ENCODE measurements around the gene MAPK13. TPM values are rescaled to one million over a fixed set of nuclear protein-coding genes. Genes with fewer than 3 reads are reported as not detected.

Gene MAPK13
- total RNA-seq, 1 experiment from 2014 or later, result 47.3 TPM

DNA sequence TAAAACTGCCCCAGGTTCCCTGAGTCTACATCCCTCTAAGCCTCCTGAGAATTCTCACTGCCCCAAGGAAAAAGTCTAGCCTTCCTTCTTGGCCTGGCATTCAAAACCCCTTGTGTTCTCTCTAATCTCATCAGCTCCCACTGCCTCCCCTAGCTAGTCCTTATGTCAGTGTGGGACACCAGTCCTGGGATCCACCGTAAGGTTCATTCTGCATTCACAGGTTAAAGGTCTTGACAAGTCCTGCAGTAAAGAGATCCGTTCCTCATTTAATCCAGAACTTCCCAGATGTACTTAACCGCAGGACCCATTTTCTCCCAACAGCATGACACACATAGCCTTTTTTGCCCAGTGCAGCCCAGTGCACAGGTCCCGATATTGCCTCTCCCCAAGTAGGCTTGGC, 11.6 kb downstream of the MAPK13 start:
- CTCF ChIA-PET, result no interaction called here
- Histone ChIP-seq H3K4me1 (ENCODE audit: control insufficient read depth in 1 of 2, insufficient read depth in 2 of 2, low read length in 2 of 2) (no peaks in the 10 kb centered on the region), H3K4me2 (ENCODE audit: low read length) (no peak overlapping the region), H3K9ac (ENCODE audit: low read length) (no peak overlapping the region), H3K36me3 (ENCODE audit: control insufficient read depth in 1 of 2, insufficient read depth in 2 of 2, low read length in 2 of 2) (peaks cover 0 to 12% of the 10 kb centered on the region in 2 experiments; a peak in 3 of 4 replicates), H2AFZ (ENCODE audit: low read depth, low read length, poor library complexity, severe bottlenecking) (no peak overlapping the region), H3K9me2 (ENCODE audit: insufficient read depth) (no peaks in the 10 kb centered on the region), H4K20me1 (ENCODE audit: insufficient read depth) (no peaks in the 10 kb centered on the region), H3K79me2 (ENCODE audit: insufficient read depth, low read length) (no peaks in the 10 kb centered on the region), H3K27me3 (ENCODE audit: insufficient read depth, low read length) (no peaks in the 10 kb centered on the region), H3K27ac (ENCODE audit: low read depth, low read length) (no peak overlapping the region), H3K9me3 (ENCODE audit: control insufficient read depth in 1 of 2, insufficient read depth in 1 of 2, low read depth in 1 of 2, low read length in 2 of 2) (no peaks in the 10 kb centered on the region), H3K4me3 (replicated peaks in 1 of 2; ENCODE audit: low read depth in 1 of 2, low read length in 2 of 2) (no peak overlapping the region)
- ATAC-seq (no peak), DNase-seq (ENCODE audit: low read depth, low spot score) (no peak)
- POLR2A ChIA-PET, result no interaction called here
- no TSS peak for BruUV-seq (replicated peaks)
- intact Hi-C loops (cut with micrococcal nuclease), result no loop called here
- no peak for TF ChIP-seq CBX3 (IDR thresholded peaks at IDR 0.05; ENCODE audit: low read depth)
- TF ChIP-seq RAD21 (IDR thresholded peaks at IDR 0.05; ENCODE audit: low read depth), result no peak
- TF ChIP-seq, protein P1, sequence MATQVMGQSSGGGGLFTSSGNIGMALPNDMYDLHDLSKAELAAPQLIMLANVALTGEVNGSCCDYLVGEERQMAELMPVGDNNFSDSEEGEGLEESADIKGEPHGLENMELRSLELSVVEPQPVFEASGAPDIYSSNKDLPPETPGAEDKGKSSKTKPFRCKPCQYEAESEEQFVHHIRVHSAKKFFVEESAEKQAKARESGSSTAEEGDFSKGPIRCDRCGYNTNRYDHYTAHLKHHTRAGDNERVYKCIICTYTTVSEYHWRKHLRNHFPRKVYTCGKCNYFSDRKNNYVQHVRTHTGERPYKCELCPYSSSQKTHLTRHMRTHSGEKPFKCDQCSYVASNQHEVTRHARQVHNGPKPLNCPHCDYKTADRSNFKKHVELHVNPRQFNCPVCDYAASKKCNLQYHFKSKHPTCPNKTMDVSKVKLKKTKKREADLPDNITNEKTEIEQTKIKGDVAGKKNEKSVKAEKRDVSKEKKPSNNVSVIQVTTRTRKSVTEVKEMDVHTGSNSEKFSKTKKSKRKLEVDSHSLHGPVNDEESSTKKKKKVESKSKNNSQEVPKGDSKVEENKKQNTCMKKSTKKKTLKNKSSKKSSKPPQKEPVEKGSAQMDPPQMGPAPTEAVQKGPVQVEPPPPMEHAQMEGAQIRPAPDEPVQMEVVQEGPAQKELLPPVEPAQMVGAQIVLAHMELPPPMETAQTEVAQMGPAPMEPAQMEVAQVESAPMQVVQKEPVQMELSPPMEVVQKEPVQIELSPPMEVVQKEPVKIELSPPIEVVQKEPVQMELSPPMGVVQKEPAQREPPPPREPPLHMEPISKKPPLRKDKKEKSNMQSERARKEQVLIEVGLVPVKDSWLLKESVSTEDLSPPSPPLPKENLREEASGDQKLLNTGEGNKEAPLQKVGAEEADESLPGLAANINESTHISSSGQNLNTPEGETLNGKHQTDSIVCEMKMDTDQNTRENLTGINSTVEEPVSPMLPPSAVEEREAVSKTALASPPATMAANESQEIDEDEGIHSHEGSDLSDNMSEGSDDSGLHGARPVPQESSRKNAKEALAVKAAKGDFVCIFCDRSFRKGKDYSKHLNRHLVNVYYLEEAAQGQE (IDR thresholded peaks at IDR 0.05; ENCODE audit: low read depth), result no peak
- TF ChIP-seq, protein P2, sequence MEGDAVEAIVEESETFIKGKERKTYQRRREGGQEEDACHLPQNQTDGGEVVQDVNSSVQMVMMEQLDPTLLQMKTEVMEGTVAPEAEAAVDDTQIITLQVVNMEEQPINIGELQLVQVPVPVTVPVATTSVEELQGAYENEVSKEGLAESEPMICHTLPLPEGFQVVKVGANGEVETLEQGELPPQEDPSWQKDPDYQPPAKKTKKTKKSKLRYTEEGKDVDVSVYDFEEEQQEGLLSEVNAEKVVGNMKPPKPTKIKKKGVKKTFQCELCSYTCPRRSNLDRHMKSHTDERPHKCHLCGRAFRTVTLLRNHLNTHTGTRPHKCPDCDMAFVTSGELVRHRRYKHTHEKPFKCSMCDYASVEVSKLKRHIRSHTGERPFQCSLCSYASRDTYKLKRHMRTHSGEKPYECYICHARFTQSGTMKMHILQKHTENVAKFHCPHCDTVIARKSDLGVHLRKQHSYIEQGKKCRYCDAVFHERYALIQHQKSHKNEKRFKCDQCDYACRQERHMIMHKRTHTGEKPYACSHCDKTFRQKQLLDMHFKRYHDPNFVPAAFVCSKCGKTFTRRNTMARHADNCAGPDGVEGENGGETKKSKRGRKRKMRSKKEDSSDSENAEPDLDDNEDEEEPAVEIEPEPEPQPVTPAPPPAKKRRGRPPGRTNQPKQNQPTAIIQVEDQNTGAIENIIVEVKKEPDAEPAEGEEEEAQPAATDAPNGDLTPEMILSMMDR (IDR thresholded peaks at IDR 0.05 in 2 of 3, conservative IDR thresholded peaks at IDR 0.05 in 1 of 3; ENCODE audit: borderline replicate concordance in 1 of 3, insufficient read depth in 1 of 3, low read depth in 2 of 3, low read length in 2 of 3), result no peak
- RAD21 ChIA-PET (ENCODE audit: low non-redundant PET in 1 of 2, low total read pairs in 2 of 2, uncharacterized antibody in 2 of 2, unreplicated experiment in 2 of 2), result no interaction called here

Measured in HCT116 (cell line).